ENCODE results near the gene CTSH. TPM values are rescaled to one million over a fixed set of nuclear protein-coding genes. Genes with fewer than 3 reads are reported as not detected.

CTSH gene
- total and polyA plus RNA-seq, 2 of the 13 experiments (the other 11 are each of a cell fraction or from before 2014, with no cell fraction given) = 265 to 653 TPM

- ChIA-PET POLR2A (interaction anchor here (1.2 kb wide), 1 partner anchor 28 kb away, joined by 5 read pairs; no protein-coding TSS in a partner anchor), CTCF (ENCODE audit: low intra/inter-chr PET ratio, low total read pairs) (no interaction called here)
- in situ Hi-C loops (cut with HindIII; ENCODE audit: extremely low pct_ligation_motif_present, low pct_unique_long_range_greater_than_20kb) (no loop called here), intact Hi-C loops (cut with micrococcal nuclease; ENCODE audit: unreplicated experiment) (no loop called here)
- no TSS peak for BruUV-seq (replicated peaks)
- peaks cover 75% of the 10 kb centered on the region for H3K4me1 ChIP-seq (ENCODE audit: insufficient read depth, low read length)
- H3K4me3 ChIP-seq (replicated peaks in 1 of 3; ENCODE audit: insufficient read depth in 1 of 3, low read depth in 2 of 3, low read length in 3 of 3) = peak overlapping the region in 1 of 3 experiments; percentile 34; a peak in 3 of 6 replicates
- H3K9ac ChIP-seq (ENCODE audit: insufficient read depth, low read depth, low read length) = no peak overlapping the region
- H3K27me3 ChIP-seq (ENCODE audit: control insufficient read depth in 1 of 2, insufficient read depth in 2 of 2, low read length in 2 of 2) = no peaks in the 10 kb centered on the region; a peak in 1 of 5 replicates
- no peaks in the 10 kb centered on the region for H3K9me3 ChIP-seq (ENCODE audit: low read length)
- H3K36me3 ChIP-seq (replicated peaks in 1 of 2; ENCODE audit: control insufficient read depth in 1 of 2, insufficient read depth in 2 of 2, low read length in 2 of 2) = no peaks in the 10 kb centered on the region
- no peaks in the 10 kb centered on the region for H3K79me2 ChIP-seq (ENCODE audit: insufficient read depth, low read length)
- ATAC-seq = peak; percentile 74
- peak overlapping the region; percentile 62 for H3K4me2 ChIP-seq (ENCODE audit: low read depth, low read length)
- H3K27ac ChIP-seq (ENCODE audit: extremely low read length, insufficient read depth, low read length) = no peak overlapping the region
- WGBS (ENCODE audit: low lambda C conversion rate) = 3% methylated on average over 4 of the region's 4 CpGs
- H4K20me1 ChIP-seq (ENCODE audit: insufficient read depth, low read length) = no peaks in the 10 kb centered on the region
- peak; percentile 81 for FAIRE-seq
- DNase-seq (ENCODE audit: low spot score) = peak; percentile 85
- no peak overlapping the region for H2AFZ ChIP-seq (ENCODE audit: low read length)
- TF ChIP-seq, protein P1, sequence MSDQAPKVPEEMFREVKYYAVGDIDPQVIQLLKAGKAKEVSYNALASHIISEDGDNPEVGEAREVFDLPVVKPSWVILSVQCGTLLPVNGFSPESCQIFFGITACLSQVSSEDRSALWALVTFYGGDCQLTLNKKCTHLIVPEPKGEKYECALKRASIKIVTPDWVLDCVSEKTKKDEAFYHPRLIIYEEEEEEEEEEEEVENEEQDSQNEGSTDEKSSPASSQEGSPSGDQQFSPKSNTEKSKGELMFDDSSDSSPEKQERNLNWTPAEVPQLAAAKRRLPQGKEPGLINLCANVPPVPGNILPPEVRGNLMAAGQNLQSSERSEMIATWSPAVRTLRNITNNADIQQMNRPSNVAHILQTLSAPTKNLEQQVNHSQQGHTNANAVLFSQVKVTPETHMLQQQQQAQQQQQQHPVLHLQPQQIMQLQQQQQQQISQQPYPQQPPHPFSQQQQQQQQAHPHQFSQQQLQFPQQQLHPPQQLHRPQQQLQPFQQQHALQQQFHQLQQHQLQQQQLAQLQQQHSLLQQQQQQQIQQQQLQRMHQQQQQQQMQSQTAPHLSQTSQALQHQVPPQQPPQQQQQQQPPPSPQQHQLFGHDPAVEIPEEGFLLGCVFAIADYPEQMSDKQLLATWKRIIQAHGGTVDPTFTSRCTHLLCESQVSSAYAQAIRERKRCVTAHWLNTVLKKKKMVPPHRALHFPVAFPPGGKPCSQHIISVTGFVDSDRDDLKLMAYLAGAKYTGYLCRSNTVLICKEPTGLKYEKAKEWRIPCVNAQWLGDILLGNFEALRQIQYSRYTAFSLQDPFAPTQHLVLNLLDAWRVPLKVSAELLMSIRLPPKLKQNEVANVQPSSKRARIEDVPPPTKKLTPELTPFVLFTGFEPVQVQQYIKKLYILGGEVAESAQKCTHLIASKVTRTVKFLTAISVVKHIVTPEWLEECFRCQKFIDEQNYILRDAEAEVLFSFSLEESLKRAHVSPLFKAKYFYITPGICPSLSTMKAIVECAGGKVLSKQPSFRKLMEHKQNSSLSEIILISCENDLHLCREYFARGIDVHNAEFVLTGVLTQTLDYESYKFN (CRISPR knock-in tag; conservative IDR thresholded peaks at IDR 0.05) = peak; percentile 54; the same call in 1 of the 2 replicates
- TF ChIP-seq FOSL2 (CRISPR knock-in tag; IDR thresholded peaks at IDR 0.05) (peak; percentile 94), ARID5B (CRISPR knock-in tag; IDR thresholded peaks at IDR 0.05) (peak; percentile 36; the same call in 1 of the 2 replicates), PHF20 (CRISPR knock-in tag; IDR thresholded peaks at IDR 0.05) (no peak), FOXP1 (IDR thresholded peaks at IDR 0.05) (0 out of 2 replicates have a peak, but pooled peaks have one; percentile 25), FOXP1 (CRISPR knock-in tag; IDR thresholded peaks at IDR 0.05) (peak; percentile 75), NFIC (IDR thresholded peaks at IDR 0.05; ENCODE audit: low read length) (0 out of 2 replicates have a peak, but pooled peaks have one; percentile 26), ZFY (CRISPR knock-in tag; IDR thresholded peaks at IDR 0.05) (0 out of 2 replicates have a peak, but pooled peaks have one; percentile 25), HOXA3 (CRISPR knock-in tag; IDR thresholded peaks at IDR 0.05) (0 out of 2 replicates have a peak, but pooled peaks have one; percentile 31), SAP130 (CRISPR knock-in tag; IDR thresholded peaks at IDR 0.05; ENCODE audit: low read depth) (peak; percentile 11; the same call in 1 of the 2 replicates), RBM22 (optimal IDR thresholded peaks at IDR 0.05; ENCODE audit: low read length) (no peak), FOXO1 (CRISPR knock-in tag; IDR thresholded peaks at IDR 0.05) (peak; percentile 23; the same call in 1 of the 2 replicates), MXD1 (CRISPR knock-in tag; IDR thresholded peaks at IDR 0.05) (no peak), ZKSCAN5 (CRISPR knock-in tag; IDR thresholded peaks at IDR 0.05) (peak; percentile 5; the same call in 1 of the 2 replicates), ISL2 (CRISPR knock-in tag; IDR thresholded peaks at IDR 0.05) (peak; percentile 42; the same call in 1 of the 2 replicates), PRMT3 (CRISPR knock-in tag; IDR thresholded peaks at IDR 0.05; ENCODE audit: borderline replicate concordance, low read depth) (no peak)
- TF ChIP-seq, protein P2, sequence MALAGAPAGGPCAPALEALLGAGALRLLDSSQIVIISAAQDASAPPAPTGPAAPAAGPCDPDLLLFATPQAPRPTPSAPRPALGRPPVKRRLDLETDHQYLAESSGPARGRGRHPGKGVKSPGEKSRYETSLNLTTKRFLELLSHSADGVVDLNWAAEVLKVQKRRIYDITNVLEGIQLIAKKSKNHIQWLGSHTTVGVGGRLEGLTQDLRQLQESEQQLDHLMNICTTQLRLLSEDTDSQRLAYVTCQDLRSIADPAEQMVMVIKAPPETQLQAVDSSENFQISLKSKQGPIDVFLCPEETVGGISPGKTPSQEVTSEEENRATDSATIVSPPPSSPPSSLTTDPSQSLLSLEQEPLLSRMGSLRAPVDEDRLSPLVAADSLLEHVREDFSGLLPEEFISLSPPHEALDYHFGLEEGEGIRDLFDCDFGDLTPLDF (CRISPR knock-in tag; IDR thresholded peaks at IDR 0.05) = no peak
Measured at GRCh38 chr15:78951841-78952238, 7.0 kb upstream of the CTSH start.
